SK-N-SH (cell line): ENCODE measurements around the gene ATP11A.

Source experiments
- CTCF ChIP-seq: fragments of 200-600 bp; sonication (generic); IDR thresholded peaks from 2 replicates; pipeline ENCODE4 v1.6.1; 2017; ENCODE audit warnings: antibody characterized with exemption, mild to moderate bottlenecking, moderate library complexity
- GABPA ChIP-seq: IDR thresholded peaks from 2 replicates; pipeline ENCODE4 v1.4.0; 2012; ENCODE audit warnings: low read depth, mild to moderate bottlenecking
- GATA2 ChIP-seq: sonication (generic); formaldehyde crosslinking; IDR thresholded peaks from 2 replicates; pipeline ENCODE4 v1.5.0; 2020; ENCODE audit warnings: mild to moderate bottlenecking, missing genetic modification reagents
- MEF2A ChIP-seq: IDR thresholded peaks from 2 replicates; pipeline ENCODE4 v1.4.0; 2012; ENCODE audit warnings: low read depth, borderline replicate concordance
- MXI1 ChIP-seq: IDR thresholded peaks from 2 replicates; pipeline ENCODE4 v1.6.1; 2012; ENCODE audit warnings: mild to moderate bottlenecking, low read depth, low read length, improper control_type of control experiment
- POLR2AphosphoS5 ChIP-seq: IDR thresholded peaks from 2 replicates; pipeline ENCODE4 v1.6.1; 2012; ENCODE audit warnings: low read depth, low read length
- RXRA ChIP-seq: IDR thresholded peaks from 2 replicates; pipeline ENCODE4 v1.4.0; 2012; ENCODE audit warnings: low read depth, mild to moderate bottlenecking, borderline replicate concordance
- SIN3A ChIP-seq: IDR thresholded peaks from 2 replicates; pipeline ENCODE4 v1.6.1; 2012; ENCODE audit warnings: low read depth, mild to moderate bottlenecking, low read length, moderate library complexity, borderline replicate concordance
- SMC3 ChIP-seq: IDR thresholded peaks from 2 replicates; pipeline ENCODE4 v1.6.1; 2012; ENCODE audit warnings: low read depth, low read length, improper control_type of control experiment
- TAF1 ChIP-seq: IDR thresholded peaks from 2 replicates; pipeline ENCODE4 v1.6.1; 2012; ENCODE audit warnings: low read depth, mild to moderate bottlenecking, low read length, moderate library complexity, borderline replicate concordance
- TCF12 ChIP-seq: IDR thresholded peaks from 2 replicates; pipeline ENCODE4 v1.4.0; 2012
- YY1 ChIP-seq: IDR thresholded peaks from 2 replicates; pipeline ENCODE4 v1.4.0; 2012; ENCODE audit warnings: low read depth, mild to moderate bottlenecking
- ZBTB33 ChIP-seq: IDR thresholded peaks from 2 replicates; pipeline ENCODE4 v1.4.0; 2012; ENCODE audit warnings: low read depth, borderline replicate concordance

GRCh38 chr13:112699322-112699918 lies 9.6 kb downstream of the ATP11A start:
- TF ChIP-seq CTCF (no peak), TAF1 (no peak), GATA2 (no peak), ZBTB33 (no peak), MXI1 (no peak), POLR2AphosphoS5 (no peak), SIN3A (no peak), YY1 (no peak), SMC3 (no peak), TCF12 (no peak), RXRA (no peak), GABPA (no peak), MEF2A (no peak)
